Measurements from ENCODE around the gene LRCH4.
A peak's percentile ranks its signal among the peaks of the same experiment; 100 is the strongest.

The LRCH4 gene

GRCh38 chr7:100613412-100614175, 27.7 kb upstream of the LRCH4 start:
- no peaks in the 10 kb centered on the region for H3K9me2 ChIP-seq (replicated peaks; ENCODE audit: control insufficient read depth, low read length)
- H4K20me1 ChIP-seq (ENCODE audit: control insufficient read depth, insufficient read depth, low read depth, low read length), result no peaks in the 10 kb centered on the region
- TF ChIP-seq, protein P1, sequence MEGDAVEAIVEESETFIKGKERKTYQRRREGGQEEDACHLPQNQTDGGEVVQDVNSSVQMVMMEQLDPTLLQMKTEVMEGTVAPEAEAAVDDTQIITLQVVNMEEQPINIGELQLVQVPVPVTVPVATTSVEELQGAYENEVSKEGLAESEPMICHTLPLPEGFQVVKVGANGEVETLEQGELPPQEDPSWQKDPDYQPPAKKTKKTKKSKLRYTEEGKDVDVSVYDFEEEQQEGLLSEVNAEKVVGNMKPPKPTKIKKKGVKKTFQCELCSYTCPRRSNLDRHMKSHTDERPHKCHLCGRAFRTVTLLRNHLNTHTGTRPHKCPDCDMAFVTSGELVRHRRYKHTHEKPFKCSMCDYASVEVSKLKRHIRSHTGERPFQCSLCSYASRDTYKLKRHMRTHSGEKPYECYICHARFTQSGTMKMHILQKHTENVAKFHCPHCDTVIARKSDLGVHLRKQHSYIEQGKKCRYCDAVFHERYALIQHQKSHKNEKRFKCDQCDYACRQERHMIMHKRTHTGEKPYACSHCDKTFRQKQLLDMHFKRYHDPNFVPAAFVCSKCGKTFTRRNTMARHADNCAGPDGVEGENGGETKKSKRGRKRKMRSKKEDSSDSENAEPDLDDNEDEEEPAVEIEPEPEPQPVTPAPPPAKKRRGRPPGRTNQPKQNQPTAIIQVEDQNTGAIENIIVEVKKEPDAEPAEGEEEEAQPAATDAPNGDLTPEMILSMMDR (IDR thresholded peaks at IDR 0.05; ENCODE audit: low read depth, low read length, poor library complexity, severe bottlenecking), result no peak
- TF ChIP-seq EZH2phosphoT487 (IDR thresholded peaks at IDR 0.05; ENCODE audit: borderline replicate concordance, low read length), result no peak
- H3K4me1 ChIP-seq (ENCODE audit: control insufficient read depth, low read length), result peaks cover 11% of the 10 kb centered on the region
- H3K4me2 ChIP-seq (ENCODE audit: low read length), result peak overlapping the region; percentile 81
- H3F3A ChIP-seq (ENCODE audit: control insufficient read depth, insufficient read depth), result peaks cover 6% of the 10 kb centered on the region
- peaks cover 28% of the 10 kb centered on the region for H3K27me3 ChIP-seq (ENCODE audit: control insufficient read depth, low read length)
- no peak overlapping the region for H3K27ac ChIP-seq (ENCODE audit: low read depth, low read length)
- H3K4me3 ChIP-seq (ENCODE audit: low read length), result peak overlapping the region; percentile 76; the same call in 1 of the 2 replicates
- H3K9me3 ChIP-seq (ENCODE audit: control insufficient read depth, insufficient read depth, low read length), result no peaks in the 10 kb centered on the region
- H3K36me3 ChIP-seq (ENCODE audit: control insufficient read depth, low read length), result no peaks in the 10 kb centered on the region
- no peaks in the 10 kb centered on the region for H3K79me2 ChIP-seq (ENCODE audit: control insufficient read depth, low read length)

DNA sequence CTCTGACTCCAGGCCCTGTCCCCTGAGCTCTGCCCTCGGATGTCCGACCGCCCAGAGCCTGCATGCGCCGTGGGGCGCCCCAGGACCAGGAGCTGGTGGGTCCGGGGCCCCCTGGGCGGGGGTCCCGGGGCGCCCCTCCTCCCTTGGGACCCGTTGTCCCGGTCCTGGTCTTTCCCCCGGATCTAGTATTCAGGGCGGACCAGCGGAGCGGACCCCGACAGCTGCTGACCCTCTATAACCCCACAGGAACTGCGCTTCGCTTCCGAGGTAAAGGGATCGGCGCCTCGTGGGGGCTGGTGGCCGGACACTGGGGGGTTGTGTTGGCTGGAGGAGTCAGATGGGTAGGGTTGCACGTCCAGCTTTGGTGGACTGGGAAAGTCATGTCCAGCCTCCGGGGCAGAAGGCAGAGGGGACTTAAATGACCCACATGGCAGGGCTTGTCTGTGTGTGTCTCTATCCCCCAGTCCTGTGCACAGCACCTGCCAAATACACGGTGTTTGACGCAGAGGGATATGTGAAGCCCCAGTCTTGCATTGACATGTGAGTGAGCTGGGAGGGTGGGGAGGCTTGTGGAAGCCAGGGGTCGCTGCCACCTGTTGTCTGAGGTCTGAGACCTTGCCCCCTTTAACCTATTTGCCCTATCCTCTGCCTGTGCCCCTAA, 26.9 kb upstream of the LRCH4 start:
- TF ChIP-seq, protein P1 (IDR thresholded peaks at IDR 0.05; ENCODE audit: low read depth, low read length, poor library complexity, severe bottlenecking), result peak; percentile 52
- TF ChIP-seq EZH2phosphoT487 (IDR thresholded peaks at IDR 0.05; ENCODE audit: borderline replicate concordance, low read length), result no peak

GRCh38 chr7:100611983-100612729, 26.2 kb upstream of the LRCH4 start, which contains the start of gene MOSPD3:
MOSPD3 (plus strand) TSS chr7:100612540; CDS start chr7:100612792, 252 bp downstream.
- H3K4me1 ChIP-seq (ENCODE audit: control insufficient read depth, low read length), result peaks cover 11% of the 10 kb centered on the region
- no peaks in the 10 kb centered on the region for H3K36me3 ChIP-seq (ENCODE audit: control insufficient read depth, low read length)
- no peaks in the 10 kb centered on the region for H3K9me2 ChIP-seq (replicated peaks; ENCODE audit: control insufficient read depth, low read length)
- H3K27ac ChIP-seq (ENCODE audit: low read depth, low read length), result peak within 1 kb of the TSS; percentile 74
- no peaks in the 10 kb centered on the region for H3K9me3 ChIP-seq (ENCODE audit: control insufficient read depth, insufficient read depth, low read length)
- H3K4me2 ChIP-seq (ENCODE audit: low read length), result peak within 1 kb of the TSS; percentile 81
- H4K20me1 ChIP-seq (ENCODE audit: control insufficient read depth, insufficient read depth, low read depth, low read length), result no peaks in the 10 kb centered on the region
- no peaks in the 10 kb centered on the region for H3K79me2 ChIP-seq (ENCODE audit: control insufficient read depth, low read length)
- H3K27me3 ChIP-seq (ENCODE audit: control insufficient read depth, low read length), result peaks cover 24% of the 10 kb centered on the region
- H3K4me3 ChIP-seq (ENCODE audit: low read length), result peak within 1 kb of the TSS; percentile 76
- H3F3A ChIP-seq (ENCODE audit: control insufficient read depth, insufficient read depth), result peaks cover 6% of the 10 kb centered on the region
- TF ChIP-seq EZH2phosphoT487 (IDR thresholded peaks at IDR 0.05; ENCODE audit: borderline replicate concordance, low read length), result no peak
- TF ChIP-seq, protein P1 (IDR thresholded peaks at IDR 0.05; ENCODE audit: low read depth, low read length, poor library complexity, severe bottlenecking), result no peak

More for the DNA sequence above, 26.9 kb upstream of the LRCH4 start:
- Histone ChIP-seq H3K79me2 (ENCODE audit: control insufficient read depth, low read length) (no peaks in the 10 kb centered on the region), H3K4me3 (ENCODE audit: low read length) (peak overlapping the region; percentile 76), H3K36me3 (ENCODE audit: control insufficient read depth, low read length) (no peaks in the 10 kb centered on the region), H3K9me2 (replicated peaks; ENCODE audit: control insufficient read depth, low read length) (no peaks in the 10 kb centered on the region), H3K9me3 (ENCODE audit: control insufficient read depth, insufficient read depth, low read length) (no peaks in the 10 kb centered on the region), H3K4me1 (ENCODE audit: control insufficient read depth, low read length) (peaks cover 11% of the 10 kb centered on the region), H3K4me2 (ENCODE audit: low read length) (peak overlapping the region; percentile 81), H3F3A (ENCODE audit: control insufficient read depth, insufficient read depth) (peaks cover 6% of the 10 kb centered on the region), H4K20me1 (ENCODE audit: control insufficient read depth, insufficient read depth, low read depth, low read length) (no peaks in the 10 kb centered on the region), H3K27ac (ENCODE audit: low read depth, low read length) (no peak overlapping the region), H3K27me3 (ENCODE audit: control insufficient read depth, low read length) (peaks cover 27% of the 10 kb centered on the region)
